GM19438 (cell line): Measurements from ENCODE around the gene TRIM28.

ENCODE experiments used
- ATAC-seq: cut with Tn5 transposase; IDR thresholded peaks from one replicate; pipeline ENCODE4 v1.9.1; 2021; ENCODE audit warnings: low read depth; ENCODE audit not compliant: unreplicated experiment

Gene TRIM28

DNA sequence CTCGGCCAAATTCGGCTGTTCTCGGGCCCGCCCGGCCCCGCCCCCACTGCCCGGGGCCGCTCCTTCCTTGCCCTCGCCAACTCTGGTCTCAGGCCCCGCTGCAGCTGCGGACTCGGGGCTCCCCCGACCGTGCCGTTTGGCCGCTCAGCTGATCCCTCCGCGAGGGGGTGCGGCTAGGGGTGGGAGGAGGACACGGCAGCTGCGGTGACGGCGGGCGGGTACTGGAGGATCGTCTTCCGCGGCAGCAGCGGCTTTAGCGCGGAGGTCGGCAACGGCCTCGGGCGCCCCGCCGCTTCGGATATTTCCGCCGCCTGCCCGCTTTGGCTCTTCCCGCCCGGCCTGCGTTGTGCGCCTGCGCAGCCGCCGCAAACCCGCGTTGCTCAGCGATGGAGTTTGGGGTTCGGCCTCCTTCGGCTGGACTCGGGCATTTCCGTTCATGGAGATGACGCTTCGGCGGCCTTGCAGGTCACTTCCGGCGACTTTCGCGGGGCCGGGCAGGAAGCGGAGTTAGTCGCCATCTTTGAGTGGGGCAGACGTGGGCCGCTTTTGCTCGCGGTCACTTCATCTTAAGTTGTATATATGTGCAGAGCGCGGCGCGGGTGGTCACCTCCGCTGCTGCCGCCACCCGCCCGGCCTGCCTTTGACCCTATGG lies 14.9 kb downstream of the TRIM28 start:
- ATAC-seq: peak; percentile 50

DNA sequence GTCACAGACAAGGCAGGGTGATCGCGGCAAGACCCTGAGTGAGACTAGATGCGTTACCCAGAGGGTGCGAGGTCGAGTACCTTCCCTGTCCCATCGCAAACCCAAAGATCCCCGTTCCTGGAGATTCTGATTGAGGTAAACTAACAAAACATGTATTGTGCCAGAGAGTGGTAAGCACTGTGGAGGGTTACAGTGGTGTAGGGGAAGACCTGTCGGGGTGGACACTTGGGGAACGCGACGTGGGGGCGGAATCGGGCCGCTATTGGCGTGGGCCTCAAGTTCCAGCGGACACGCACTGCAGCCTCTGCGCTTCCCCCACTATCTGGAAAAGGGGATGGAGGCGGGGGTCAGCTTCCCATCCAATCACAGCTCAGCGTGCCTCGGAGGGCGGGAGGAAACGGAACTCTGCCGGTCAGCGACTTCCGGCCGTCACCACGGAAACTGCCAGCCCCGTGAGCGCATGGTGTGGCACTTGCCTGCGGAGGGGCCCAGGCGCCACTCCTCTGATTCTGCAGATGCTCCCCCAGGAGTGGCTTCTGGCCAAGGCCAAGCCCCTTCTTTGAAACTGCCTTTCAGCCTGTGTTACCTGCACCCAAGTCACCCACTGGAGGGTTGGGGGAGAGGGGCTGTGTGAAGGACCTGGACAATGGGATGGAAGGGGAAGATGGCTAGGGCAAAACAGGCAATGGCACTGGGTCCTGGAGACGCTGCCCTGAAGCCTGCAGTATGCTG lies 15.6 kb downstream of the TRIM28 start:
- no peak for ATAC-seq

- no peak for ATAC-seq
Observed at GRCh38 chr19:58560007-58560887, 16.4 kb downstream of the TRIM28 start.

- ATAC-seq: no peak
Observed at GRCh38 chr19:58560921-58561320, 17.1 kb downstream of the TRIM28 start.

GRCh38 chr19:58561373-58562121 lies 17.7 kb downstream of the TRIM28 start:
- ATAC-seq: no peak

GRCh38 chr19:58562122-58563033 lies 18.5 kb downstream of the TRIM28 start:
- ATAC-seq: no peak

- ATAC-seq: no peak
Observed at GRCh38 chr19:58563034-58563573, 19.2 kb downstream of the TRIM28 start.

DNA sequence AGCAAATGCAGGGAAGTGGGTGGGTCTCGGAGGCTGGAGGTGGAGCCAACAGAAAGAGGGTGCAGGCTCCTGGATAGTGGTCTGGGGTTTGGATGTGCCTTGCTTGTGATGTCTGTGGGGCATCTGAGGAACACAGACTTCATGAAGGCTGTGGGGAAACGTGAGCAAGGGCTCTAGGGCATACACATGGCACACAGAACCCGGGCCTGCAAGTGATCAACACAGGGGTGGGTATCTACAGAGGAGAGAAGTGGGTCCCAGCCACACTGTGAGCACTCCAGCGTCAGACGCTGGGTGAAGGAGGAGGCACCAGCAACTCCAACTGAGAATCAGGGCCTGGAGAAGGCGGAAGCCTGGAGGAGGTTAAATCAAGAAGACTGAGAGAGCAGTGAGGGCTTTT lies 20.0 kb downstream of the TRIM28 start:
- ATAC-seq: no peak

- ATAC-seq: no peak
Observed at GRCh38 chr19:58566989-58567388, 23.1 kb downstream of the TRIM28 start.

DNA sequence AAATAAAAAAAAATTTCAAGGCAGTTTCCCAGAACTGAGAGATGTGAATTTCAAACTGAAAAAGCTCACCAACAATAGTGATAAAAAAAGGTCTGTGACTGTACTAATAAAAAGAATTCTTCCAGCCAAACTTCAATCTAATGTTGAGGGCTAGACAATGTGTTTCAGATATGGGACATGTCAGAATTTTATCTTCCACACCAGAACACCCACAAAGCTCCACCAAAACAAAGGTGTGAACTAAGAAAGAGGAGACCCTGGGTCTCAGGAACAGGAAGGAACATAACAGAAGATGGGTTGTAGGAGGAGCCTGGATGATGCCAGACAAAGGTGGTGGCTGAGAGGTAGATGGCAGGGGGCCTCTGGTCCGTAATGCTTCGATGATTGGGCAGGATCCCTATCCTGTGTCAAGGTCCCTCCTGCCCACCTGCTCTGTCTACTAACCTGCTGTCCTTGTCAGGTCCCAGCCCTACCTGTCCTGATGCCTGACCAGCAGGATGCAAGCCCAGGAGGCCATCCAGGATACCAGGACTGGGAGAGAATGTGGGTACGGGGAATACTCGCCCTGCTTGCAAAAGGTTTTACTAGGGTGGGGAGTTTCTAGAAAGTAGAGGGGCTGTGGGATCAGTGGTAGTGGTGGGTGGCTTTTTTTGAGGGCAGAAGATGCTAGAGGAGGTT lies 24.7 kb downstream of the TRIM28 start:
- ATAC-seq: no peak

DNA sequence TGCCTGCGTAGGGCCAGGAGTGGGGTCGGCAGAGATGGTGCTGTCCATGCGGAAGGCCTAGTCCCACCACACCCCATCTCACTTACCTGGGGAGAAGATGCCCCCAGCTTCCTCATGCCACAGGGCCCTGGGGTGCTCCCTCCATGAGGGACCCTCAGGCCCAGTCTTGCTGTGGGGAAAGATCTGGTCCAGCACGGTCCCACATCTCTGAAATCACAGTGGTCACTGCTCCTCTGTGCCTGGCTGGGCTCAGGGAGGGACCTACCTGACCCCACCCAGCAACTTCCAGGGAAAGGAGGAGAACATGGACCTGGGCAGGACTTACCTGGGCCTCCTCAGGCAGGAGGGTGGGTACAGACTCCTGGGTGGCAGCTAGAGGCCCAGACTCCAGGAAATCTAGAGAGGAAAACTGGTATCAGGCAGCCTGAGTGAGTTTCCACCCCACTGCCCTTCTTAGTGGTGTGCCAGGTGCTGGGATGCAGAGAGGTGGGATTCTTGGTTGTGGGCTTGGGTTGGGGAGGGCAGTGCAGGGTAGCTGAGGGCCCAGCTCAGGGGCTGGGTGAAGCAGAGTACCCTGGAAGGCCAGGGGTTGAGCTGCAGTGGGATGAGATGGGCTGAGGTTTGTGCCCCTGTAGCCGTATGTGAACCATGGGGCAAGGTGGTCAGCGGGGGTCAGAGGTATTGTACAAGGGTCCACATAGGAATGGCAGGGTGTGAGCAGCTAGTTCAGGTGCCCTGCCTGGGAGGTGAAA lies 25.5 kb downstream of the TRIM28 start:
- ATAC-seq: no peak

- no peak for ATAC-seq
Observed at GRCh38 chr19:58569943-58570670, 26.2 kb downstream of the TRIM28 start.

GRCh38 chr19:58570770-58571574 lies 27.1 kb downstream of the TRIM28 start:
- no peak for ATAC-seq

- no peak for ATAC-seq
Observed at GRCh38 chr19:58571575-58571947, 27.7 kb downstream of the TRIM28 start.

DNA sequence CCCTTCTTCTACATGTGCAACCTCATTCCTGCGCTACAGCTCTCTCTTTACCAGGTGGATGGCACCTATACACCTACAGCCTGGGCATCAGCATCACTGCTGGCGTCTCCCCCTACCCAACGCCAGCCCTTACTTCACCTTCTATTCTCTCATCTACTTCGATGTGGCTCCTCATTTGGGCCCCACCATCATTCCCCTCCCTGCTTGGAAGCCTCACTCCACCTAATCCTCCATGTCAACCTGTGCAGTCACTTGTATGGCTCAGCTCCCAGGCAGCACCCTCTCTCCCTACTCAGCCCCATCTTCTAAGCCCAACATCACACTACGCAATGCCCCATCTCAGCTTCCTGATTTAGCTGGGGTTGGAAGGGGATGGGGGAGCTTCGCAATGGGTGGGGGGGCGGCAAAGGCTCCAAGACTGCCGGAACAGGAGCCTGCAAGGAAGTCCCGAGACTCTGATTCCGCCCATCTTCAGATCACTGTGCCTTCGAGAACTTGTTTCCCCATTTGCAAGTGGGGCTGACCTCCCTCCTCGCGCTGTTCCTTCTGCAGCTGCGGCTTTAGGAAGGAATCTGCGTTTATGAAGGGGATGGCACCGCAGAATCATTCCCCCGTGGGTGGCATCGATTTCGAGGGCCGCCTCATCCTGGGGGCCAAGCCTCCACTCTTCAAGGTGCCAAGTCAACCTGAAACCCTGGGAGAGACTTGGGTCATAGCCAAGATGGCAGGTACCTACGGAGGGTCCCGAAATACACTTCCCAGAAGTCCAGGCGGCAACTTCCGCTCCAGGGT lies 28.4 kb downstream of the TRIM28 start:
- ATAC-seq: no peak
